SK-N-SH (cell line): ENCODE measurements around the gene NPRL2. TPM values are rescaled to one million over a fixed set of nuclear protein-coding genes. Genes with fewer than 3 reads are reported as not detected.

Experiments used
- CTCF ChIA-PET: fragments of 300-600, 350-600 bp; formaldehyde crosslinking; extraction: SDS; loops from one replicate; lab custom pipeline; 2021; lab: Yijun Ruan, JAX
- POLR2A ChIA-PET: fragments of 350-600 bp; sonication (Branson Sonifier 250); formaldehyde crosslinking; extraction: SDS; loops from one replicate; lab custom pipeline; 2020; ENCODE audit warnings: antibody characterized with exemption, inconsistent platforms; lab: Yijun Ruan, JAX
- DNase-seq: peaks from one replicate; pipeline ENCODE4 v3.0.0; 2012
- H2AFZ ChIP-seq: fragments of 200-600 bp; sonication (generic); 2 replicates; pipeline ENCODE4 v1.8.1; 2016; ENCODE audit warnings: antibody characterized with exemption, mild to moderate bottlenecking, low read depth
- H3F3A ChIP-seq: fragments of 200-600 bp; sonication (generic); replicated peaks from 2 replicates; pipeline ENCODE3; 2016; ENCODE audit warnings: antibody characterized with exemption, mild to moderate bottlenecking; ENCODE audit not compliant: insufficient read depth
- H3K27ac ChIP-seq, 2 experiments: fragments of 200-500 bp in 1 of 2; fragments of 200-600 bp in 1 of 2; sonication (Bioruptor generic) in 1 of 2; sonication (generic), shearing (Covaris generic) in 1 of 2; 2 replicates each; pipeline versions ENCODE4 v1.5.1 to v1.6.1; 2014 to 2016; ENCODE audit warnings: low read depth in 2 of 2, inconsistent platforms in 1 of 2, low read length in 1 of 2, mild to moderate bottlenecking in 1 of 2, mixed read lengths in 1 of 2
- H3K27me3 ChIP-seq: fragments of 200-600 bp; sonication (generic), shearing (Covaris generic); 2 replicates; pipeline ENCODE4 v1.6.1; 2016; ENCODE audit warnings: mixed run types; ENCODE audit not compliant: insufficient read depth
- H3K36me3 ChIP-seq, 2 experiments: fragments of 200-500 bp in 1 of 2; fragments of 200-600 bp in 1 of 2; sonication (Bioruptor generic) in 1 of 2; sonication (generic) in 1 of 2; replicated peaks in 1 of 2; 2 replicates each; pipeline versions ENCODE3 to v1.5.1; 2014 to 2016; ENCODE audit warnings: low read length in 1 of 2, mild to moderate bottlenecking in 1 of 2; ENCODE audit not compliant: insufficient read depth in 2 of 2, control insufficient read depth in 1 of 2
- H3K4me1 ChIP-seq, 2 experiments: fragments of 200-500 bp in 1 of 2; fragments of 200-600 bp in 1 of 2; sonication (Bioruptor generic) in 1 of 2; sonication (generic), shearing (Covaris generic) in 1 of 2; 2 replicates each; pipeline versions ENCODE4 v1.5.1 to v1.6.1; 2014 to 2016; ENCODE audit warnings: low read depth in 1 of 2, low read length in 1 of 2, mixed run types in 1 of 2; ENCODE audit not compliant: insufficient read depth in 2 of 2, control insufficient read depth in 1 of 2
- H3K4me2 ChIP-seq: fragments of 200-600 bp; sonication (generic), shearing (Covaris generic); 2 replicates; pipeline ENCODE4 v1.6.1; 2017; ENCODE audit warnings: mixed run types
- H3K4me3 ChIP-seq, 2 experiments: fragments of 200-500 bp in 1 of 2; fragments of 200-600 bp in 1 of 2; sonication (Bioruptor generic) in 1 of 2; sonication (generic), shearing (Covaris generic) in 1 of 2; 2 replicates each; pipeline versions ENCODE4 v1.5.1 to v1.8.1; 2014 to 2016; ENCODE audit warnings: low read depth in 2 of 2, inconsistent platforms in 1 of 2, low read length in 1 of 2, mild to moderate bottlenecking in 1 of 2, mixed read lengths in 1 of 2, moderate library complexity in 1 of 2
- H3K79me2 ChIP-seq: fragments of 200-600 bp; sonication (generic); 2 replicates; pipeline ENCODE4 v1.8.1; 2017; ENCODE audit warnings: mild to moderate bottlenecking; ENCODE audit not compliant: insufficient read depth
- H3K9ac ChIP-seq: fragments of 200-600 bp; sonication (generic); 2 replicates; pipeline ENCODE4 v1.6.1; 2017; ENCODE audit warnings: mixed run types
- H3K9me2 ChIP-seq: fragments of 200-600 bp; sonication (generic); 2 replicates; pipeline ENCODE4 v1.6.1; 2017; ENCODE audit warnings: mixed run types
- H3K9me3 ChIP-seq: fragments of 200-600 bp; sonication (generic); 2 replicates; pipeline ENCODE4 v1.6.1; 2017; ENCODE audit warnings: mixed run types, mild to moderate bottlenecking, moderate library complexity
- H4K20me1 ChIP-seq: fragments of 200-600 bp; sonication (generic); 2 replicates; pipeline ENCODE4 v1.6.1; 2017; ENCODE audit warnings: mild to moderate bottlenecking, mixed run types; ENCODE audit not compliant: insufficient read depth
- CHD2 ChIP-seq: fragments of 150-350 bp; IDR thresholded peaks from 2 replicates; pipeline ENCODE4 v1.6.1; 2018; ENCODE audit warnings: low read length; ENCODE audit not compliant: partially characterized antibody
- EP300 ChIP-seq, 2 experiments: IDR thresholded peaks; 2 replicates each; pipeline versions ENCODE4 v1.4.0 to v1.6.1; 2012; ENCODE audit warnings: borderline replicate concordance in 1 of 2, low read depth in 1 of 2, low read length in 1 of 2
- FOXJ3 ChIP-seq: sonication (generic); formaldehyde crosslinking; IDR thresholded peaks from 2 replicates; pipeline ENCODE4 v1.5.1; 2020; ENCODE audit warnings: mild to moderate bottlenecking, missing genetic modification reagents
- FOXM1 ChIP-seq: IDR thresholded peaks from 2 replicates; pipeline ENCODE4 v1.4.0; 2012; ENCODE audit warnings: low read depth, mild to moderate bottlenecking
- IRF3 ChIP-seq: fragments of 150-350 bp; IDR thresholded peaks from 2 replicates; pipeline ENCODE4 v1.6.1; 2016; ENCODE audit warnings: mild to moderate bottlenecking, low read depth, low read length
- MXI1 ChIP-seq: IDR thresholded peaks from 2 replicates; pipeline ENCODE4 v1.6.1; 2012; ENCODE audit warnings: mild to moderate bottlenecking, low read depth, low read length, improper control_type of control experiment
- NFIC ChIP-seq: IDR thresholded peaks from 2 replicates; pipeline ENCODE4 v1.4.0; 2012; ENCODE audit warnings: borderline replicate concordance
- PBX3 ChIP-seq: IDR thresholded peaks from 2 replicates; pipeline ENCODE4; 2012
- POLR2AphosphoS5 ChIP-seq: IDR thresholded peaks from 2 replicates; pipeline ENCODE4 v1.6.1; 2012; ENCODE audit warnings: low read depth, low read length
- REST ChIP-seq: IDR thresholded peaks from 2 replicates; pipeline ENCODE4 v1.6.1; 2012; ENCODE audit warnings: mild to moderate bottlenecking, low read depth, low read length, moderate library complexity
- SIN3A ChIP-seq: IDR thresholded peaks from 2 replicates; pipeline ENCODE4 v1.6.1; 2012; ENCODE audit warnings: low read depth, mild to moderate bottlenecking, low read length, moderate library complexity, borderline replicate concordance
- USF1 ChIP-seq: IDR thresholded peaks from 2 replicates; pipeline ENCODE4 v1.4.0; 2012; ENCODE audit warnings: low read depth, borderline replicate concordance
- USF2 ChIP-seq: fragments of 150-350 bp; IDR thresholded peaks from 2 replicates; pipeline ENCODE4 v1.6.1; 2017; ENCODE audit warnings: antibody characterized with exemption, low read length, low read depth, borderline replicate concordance
- ZBTB33 ChIP-seq: IDR thresholded peaks from 2 replicates; pipeline ENCODE4 v1.4.0; 2012; ENCODE audit warnings: low read depth, borderline replicate concordance
- WGBS: methylation state at CpG from one replicate; pipeline ENCODE4 v1.1.6; 2017; ENCODE audit warnings: low lambda C conversion rate; 5-methylcytosine and 5-hydroxymethylcytosine counted together
- polyA plus RNA-seq, 3 experiments: library from polyadenylated mRNA; depleted of rRNA; stranded (reverse); fragments of >200 nt; gene quantifications; 2 replicates each; pipeline ENCODE4 v1.2.3, GENCODE V29; 2012

NPRL2 gene
- polyA plus RNA-seq, 1 of the 3 experiments (the other 2 are of a cell fraction): 43.6 TPM

- Histone ChIP-seq H3K9me3 (no peaks in the 10 kb centered on the region), H3K79me2 (no peaks in the 10 kb centered on the region), H3K27me3 (no peaks in the 10 kb centered on the region), H3K4me1 (peaks cover 0 to 99% of the 10 kb centered on the region in 2 experiments; a peak in 2 of 4 replicates), H3K4me3 (no peak overlapping the region), H3F3A (no peaks in the 10 kb centered on the region), H3K36me3 (no peaks in the 10 kb centered on the region), H4K20me1 (no peaks in the 10 kb centered on the region), H3K27ac (peak overlapping the region in 1 of 2 experiments; percentile 100; a peak in 2 of 4 replicates), H2AFZ (no peak overlapping the region), H3K4me2 (no peak overlapping the region), H3K9ac (no peak overlapping the region), H3K9me2 (no peaks in the 10 kb centered on the region)
- POLR2A ChIA-PET: interaction anchor here (1.2 to 4.8 kb wide), 3 partner anchors 8 to 42 kb away, joined by 4 to 27 read pairs (median 25); no protein-coding TSS in a partner anchor
- DNase-seq: no peak
- CTCF ChIA-PET: interaction anchor here (0.6 to 11.5 kb wide), 16 partner anchors 9 to 162 kb away, joined by 3 to 128 read pairs (median 18); partner anchors contain the start of genes CYB561D2, NPRL2 and TMEM115
- TF ChIP-seq NFIC (no peak), MXI1 (no peak), CHD2 (no peak), EP300 (IDR thresholded peaks at IDR 0.05; ENCODE audit: borderline replicate concordance in 1 of 2, low read depth in 1 of 2, low read length in 1 of 2) (no peak), POLR2AphosphoS5 (no peak), SIN3A (no peak), PBX3 (no peak), IRF3 (no peak)
- 93% methylated on average over 5 of the region's 6 CpGs for WGBS
Observed at GRCh38 chr3:50389414-50389767, 38.8 kb upstream of the NPRL2 start.

- Histone ChIP-seq H3K4me2 (no peak overlapping the region), H3K79me2 (no peaks in the 10 kb centered on the region), H3K9me2 (no peaks in the 10 kb centered on the region), H3K36me3 (no peaks in the 10 kb centered on the region), H2AFZ (no peak overlapping the region), H4K20me1 (no peaks in the 10 kb centered on the region), H3K9ac (no peak overlapping the region), H3K4me1 (peaks cover 0 to 99% of the 10 kb centered on the region in 2 experiments; a peak in 2 of 4 replicates), H3F3A (no peaks in the 10 kb centered on the region), H3K27ac (peak overlapping the region in 1 of 2 experiments; percentile 100; a peak in 2 of 4 replicates), H3K27me3 (no peaks in the 10 kb centered on the region), H3K4me3 (no peak overlapping the region), H3K9me3 (no peaks in the 10 kb centered on the region)
- ChIA-PET POLR2A (interaction anchor here (1.2 to 4.8 kb wide), 3 partner anchors 8 to 42 kb away, joined by 4 to 27 read pairs (median 25); no protein-coding TSS in a partner anchor), CTCF (interaction anchor here (0.6 to 11.5 kb wide), 21 partner anchors 9 to 1169 kb away, joined by 3 to 128 read pairs (median 9); partner anchors contain the start of genes CYB561D2, HEMK1, NPRL2 and TMEM115)
- 67% methylated on average over 17 of the region's 22 CpGs for WGBS
- no peak for DNase-seq
- TF ChIP-seq REST (no peak), ZBTB33 (no peak), USF2 (no peak), FOXM1 (no peak), POLR2AphosphoS5 (no peak), USF1 (no peak), FOXJ3 (CRISPR knock-in tag) (no peak)
Observed at GRCh38 chr3:50388720-50389413, 38.3 kb upstream of the NPRL2 start.
